GM19238 (cell line): Measurements from ENCODE around the gene AHCY.
"Not testable (repeated sequence)": the region's sequence is repeated elsewhere in the genome, so short reads cannot be mapped to it uniquely, and the experiment has no call there.

Experiments
- DNase-seq: peaks from one replicate; pipeline ENCODE4 v3.0.0; 2011; ENCODE audit warnings: low spot score; ENCODE audit not compliant: insufficient read length

Gene AHCY

DNA sequence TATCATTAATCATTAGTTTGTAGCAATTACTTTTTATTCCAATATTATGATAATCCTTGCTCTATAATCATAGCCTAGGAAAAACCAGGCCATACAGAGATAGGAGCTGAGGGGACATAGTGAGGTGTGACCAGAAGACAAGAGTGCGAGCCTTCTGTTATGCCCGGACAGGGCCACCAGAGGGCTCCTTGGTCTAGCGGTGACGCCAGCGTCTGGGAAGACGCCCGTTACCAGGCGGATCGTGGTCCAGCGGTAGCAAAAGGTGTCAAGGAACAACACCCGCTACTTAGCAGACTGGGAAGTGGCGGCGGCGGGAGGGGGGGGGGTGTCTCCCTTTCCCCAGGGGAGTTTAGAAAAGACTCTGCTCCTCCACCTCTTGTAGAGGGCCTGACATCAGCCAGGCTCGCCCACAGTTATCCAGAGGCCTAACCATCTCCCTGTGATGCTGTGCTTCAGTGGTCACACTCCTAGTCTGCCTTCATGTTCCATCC, 4.8 kb downstream of the AHCY start:
- DNase-seq = not testable (repeated sequence)

DNA sequence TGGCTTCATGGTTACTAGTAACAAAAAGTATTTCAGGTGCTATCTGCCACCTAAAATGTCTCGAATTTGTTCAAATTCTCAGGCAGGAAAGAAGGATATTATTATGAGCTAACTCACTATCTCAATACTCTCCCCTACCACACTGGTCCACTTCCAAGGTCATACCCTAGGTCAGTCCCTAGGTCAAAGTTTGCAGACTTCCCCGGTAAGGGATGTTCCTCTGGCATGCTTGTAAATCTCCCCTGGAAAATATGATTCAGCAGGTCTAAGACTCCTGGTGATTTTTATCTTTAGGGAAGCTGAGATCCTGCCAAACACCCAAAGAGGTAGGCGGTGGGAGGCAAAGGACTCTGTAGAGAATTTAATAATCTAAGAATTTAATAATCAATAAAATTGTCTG, 6.7 kb downstream of the AHCY start:
- DNase-seq = no peak

DNA sequence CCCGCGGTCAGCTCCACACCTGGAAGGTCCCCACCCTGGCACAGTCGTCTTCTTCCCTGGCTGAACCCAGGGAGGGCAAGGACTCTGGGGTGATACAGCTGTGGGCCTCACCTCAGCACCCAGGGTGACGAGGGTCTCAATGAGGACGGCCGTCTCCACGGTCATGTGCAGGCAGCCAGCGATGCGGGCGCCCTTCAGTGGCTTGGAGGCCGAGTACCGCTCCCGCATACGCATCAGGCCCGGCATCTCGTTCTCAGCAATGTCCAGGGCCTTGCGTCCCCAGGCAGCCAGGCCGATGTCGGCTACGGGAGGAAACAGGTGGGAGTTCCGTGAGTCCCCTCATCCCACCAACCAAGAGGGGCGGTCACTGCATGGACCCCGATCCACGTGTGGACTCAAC, 7.9 kb downstream of the AHCY start:
- no peak for DNase-seq

DNA sequence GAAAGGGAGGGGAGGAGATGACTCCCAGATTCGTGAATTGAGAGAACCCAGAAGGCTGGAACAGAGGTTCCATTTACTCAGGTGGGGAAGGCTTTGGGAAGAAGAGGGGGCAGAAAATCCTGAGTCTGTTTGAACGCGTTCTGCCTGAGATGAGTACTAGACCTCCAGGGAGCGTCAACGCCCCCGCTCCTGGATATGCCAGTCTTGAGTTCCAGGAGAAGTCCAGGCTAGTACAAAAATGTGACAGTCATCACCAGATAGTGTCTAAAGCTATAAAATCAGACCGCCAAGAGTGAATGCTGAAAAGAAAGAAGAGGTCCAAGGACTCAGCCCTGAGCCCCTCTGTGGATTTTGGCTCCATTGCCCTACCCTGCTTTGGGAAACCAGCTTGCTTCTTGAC, 8.6 kb downstream of the AHCY start:
- no peak for DNase-seq

DNA sequence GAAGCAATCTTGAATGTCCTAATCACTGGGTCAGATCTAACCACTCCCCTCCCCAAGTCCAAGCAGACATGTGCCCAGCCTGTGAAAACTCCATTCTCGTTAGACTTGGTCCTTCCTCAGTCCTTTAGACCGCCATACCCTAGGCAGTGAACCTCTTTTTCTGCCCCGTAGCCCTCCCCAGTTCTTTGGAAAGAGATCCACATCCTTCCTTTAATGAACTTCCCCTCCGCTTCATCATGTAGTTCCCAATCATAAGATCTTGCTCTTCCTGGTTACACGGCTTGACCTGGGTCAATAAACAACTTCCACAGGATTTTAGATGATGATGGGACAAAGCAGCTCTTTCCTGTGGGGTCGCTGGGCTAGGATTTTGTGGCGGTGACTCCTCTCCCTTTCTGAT, 9.6 kb downstream of the AHCY start:
- DNase-seq = no peak

DNA sequence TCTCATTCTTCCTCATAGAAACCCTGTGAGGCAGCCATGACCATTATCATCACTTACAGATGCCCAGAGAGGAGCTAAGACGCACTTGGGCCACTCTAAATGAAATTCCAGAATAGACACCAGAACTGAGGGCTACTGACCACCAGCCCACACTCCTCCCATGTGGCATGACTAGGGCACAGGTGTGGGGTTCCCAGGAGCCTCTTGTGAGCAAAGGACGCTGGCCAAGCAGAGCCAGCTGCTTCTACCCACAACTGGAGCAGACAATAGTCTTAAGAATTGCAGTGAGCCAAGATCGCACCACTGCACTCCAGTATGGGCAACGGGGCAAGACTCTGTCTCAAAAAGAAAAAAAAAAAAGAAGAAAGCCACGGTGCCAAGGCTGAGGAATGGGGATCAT, 10.0 kb downstream of the AHCY start:
- no peak for DNase-seq

DNA sequence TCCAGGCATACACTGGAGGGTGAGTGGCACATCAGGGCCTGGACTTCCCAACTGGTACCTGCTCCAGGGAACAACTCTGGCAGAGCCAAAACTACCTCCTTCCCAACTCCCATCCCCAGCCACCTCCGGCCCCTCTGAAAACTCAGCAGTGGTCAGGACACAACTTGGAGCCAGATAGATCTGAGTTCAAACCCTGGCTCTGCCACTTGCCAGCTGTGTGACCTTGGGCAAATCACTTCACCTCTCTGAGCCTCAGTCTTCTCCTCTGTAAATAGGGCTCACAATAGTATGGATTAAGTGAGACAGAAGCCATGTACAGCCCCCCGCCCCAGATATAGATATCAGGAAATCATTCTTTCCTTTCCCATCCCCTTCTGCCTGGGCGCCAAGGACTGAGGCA, 10.7 kb downstream of the AHCY start:
- no peak for DNase-seq

DNA sequence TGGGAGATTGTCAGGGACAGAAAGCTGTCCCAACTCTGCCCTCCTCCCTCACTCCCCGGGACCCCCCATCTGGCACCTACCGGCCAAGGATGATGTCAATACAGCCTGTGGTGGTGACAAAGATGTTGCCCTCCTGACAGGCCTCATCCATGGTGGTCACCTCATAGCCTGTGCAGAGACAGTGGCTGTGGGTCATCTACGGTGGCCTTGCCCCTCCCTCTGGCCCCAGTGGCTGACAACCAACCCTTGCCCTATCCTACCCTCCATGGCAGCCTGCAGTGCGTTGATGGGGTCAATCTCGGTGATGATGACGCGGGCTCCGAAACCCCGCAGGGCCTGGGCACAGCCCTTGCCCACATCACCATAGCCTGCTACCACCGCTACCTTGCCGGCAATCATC, 12.7 kb downstream of the AHCY start:
- DNase-seq = no peak

DNA sequence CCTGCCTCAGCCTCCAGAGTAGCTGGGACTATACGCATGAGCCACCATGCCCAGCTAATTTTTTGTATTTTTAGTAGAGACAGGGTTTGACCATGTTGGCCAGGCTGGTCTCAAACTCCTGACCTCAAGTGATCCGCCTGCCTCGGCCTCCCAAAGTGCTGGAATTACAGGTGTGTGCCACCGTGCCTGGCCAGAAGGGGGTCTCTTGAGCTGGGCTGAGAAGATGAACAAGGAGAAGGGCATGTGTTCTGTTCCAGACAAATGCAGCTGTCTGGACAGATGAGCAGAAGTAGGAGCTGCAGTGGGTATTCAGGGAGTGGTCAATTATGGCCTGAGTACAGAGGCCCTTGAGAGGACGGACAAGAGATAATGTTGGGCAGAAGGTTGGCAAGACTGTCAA, 15.7 kb downstream of the AHCY start:
- DNase-seq = not testable (repeated sequence)

DNA sequence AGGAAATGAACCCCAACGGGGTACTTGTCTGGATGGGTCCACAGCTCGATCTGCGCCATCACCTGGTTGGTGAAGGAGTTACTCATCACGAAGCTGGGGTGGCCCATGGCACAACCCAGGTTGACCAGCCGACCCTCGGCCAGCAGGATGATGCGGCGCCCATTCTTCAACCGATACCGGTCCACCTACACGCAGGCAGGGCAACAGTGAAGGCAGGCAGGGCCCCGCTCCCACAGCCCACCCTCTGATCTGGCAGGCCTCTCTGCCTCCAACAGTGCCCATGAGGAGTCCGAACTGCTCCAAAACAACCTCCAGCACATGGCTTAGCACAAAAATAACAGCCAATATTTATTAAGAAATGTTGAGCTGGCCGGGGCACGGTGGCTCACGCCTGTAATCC, 17.7 kb downstream of the AHCY start:
- DNase-seq = no peak

DNA sequence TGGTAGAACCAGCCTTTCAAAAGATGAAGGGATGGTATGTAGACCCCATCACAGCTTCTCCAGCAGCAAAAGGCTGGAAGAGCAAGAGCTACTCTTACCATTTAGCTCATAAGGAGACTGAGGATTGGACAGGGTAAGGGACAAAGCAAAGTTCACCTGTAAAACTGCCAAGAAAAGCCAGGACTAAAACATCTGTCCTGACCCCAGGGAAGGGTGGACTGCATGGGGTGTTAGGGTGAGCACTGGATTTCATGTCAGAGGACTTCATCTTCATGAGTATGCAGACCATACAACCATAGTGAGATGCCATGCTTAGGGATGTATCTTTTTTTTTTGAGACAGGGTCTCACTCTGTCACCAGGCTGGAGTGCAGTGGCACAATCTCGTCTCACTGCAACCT, 19.3 kb downstream of the AHCY start:
- no peak for DNase-seq

DNA sequence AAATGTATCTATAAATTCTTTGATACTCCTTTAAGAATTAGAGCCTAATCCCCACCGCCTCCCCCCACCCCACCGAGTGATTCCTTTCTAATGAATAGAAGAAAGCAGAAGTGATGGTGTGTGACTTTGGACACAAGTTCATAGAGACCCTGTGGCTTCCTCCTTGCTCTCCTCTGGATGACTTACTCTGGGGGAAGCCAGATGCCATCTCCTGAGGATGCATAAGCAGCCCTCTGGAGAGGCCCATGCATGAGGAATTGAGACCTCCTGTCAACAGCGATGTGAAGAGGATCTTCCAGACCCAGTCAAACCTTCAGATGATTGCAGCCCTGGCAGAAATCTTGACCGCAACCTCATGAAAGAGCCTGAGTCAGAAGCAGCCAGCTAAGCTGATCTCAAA, 21.1 kb downstream of the AHCY start:
- DNase-seq = no peak

DNA sequence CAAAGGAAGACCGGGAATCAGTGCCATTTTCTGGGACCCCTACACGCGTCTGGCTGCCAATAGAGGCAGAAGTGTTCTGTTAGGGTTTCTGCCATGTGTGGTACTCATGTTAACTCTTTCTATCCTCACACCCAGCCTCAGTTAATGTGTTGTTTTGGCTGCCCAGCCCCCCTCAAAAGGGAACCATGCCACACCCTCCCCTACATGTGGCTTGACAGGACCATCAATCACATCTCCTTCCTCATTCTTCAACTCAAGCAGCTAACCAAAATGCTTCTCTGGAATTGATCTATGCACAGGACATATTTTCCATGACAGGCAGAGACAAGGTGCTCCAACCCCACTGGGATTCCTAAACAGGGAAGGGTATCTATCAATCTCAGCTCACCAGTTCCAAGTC, 22.0 kb downstream of the AHCY start:
- no peak for DNase-seq

DNA sequence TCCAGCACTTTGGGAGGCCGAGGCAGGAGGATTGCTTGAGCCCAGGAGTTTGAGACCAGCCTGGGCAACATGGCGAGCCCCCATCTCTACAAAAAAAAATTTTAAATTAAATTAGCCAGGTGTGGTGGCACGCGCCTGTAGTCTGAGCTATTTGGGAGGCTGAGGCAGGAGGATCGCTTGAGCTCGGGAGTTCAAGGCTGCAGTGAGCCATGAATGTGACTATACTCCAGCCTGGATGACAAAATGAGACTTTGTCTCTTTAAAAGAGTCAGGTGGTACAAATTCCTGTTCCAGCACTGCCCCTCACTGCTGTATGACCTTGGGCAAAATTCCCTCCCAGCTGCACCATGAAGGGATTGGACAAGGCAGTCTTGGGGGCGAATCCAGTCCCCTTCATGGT, 28.5 kb downstream of the AHCY start:
- DNase-seq = no peak

DNA sequence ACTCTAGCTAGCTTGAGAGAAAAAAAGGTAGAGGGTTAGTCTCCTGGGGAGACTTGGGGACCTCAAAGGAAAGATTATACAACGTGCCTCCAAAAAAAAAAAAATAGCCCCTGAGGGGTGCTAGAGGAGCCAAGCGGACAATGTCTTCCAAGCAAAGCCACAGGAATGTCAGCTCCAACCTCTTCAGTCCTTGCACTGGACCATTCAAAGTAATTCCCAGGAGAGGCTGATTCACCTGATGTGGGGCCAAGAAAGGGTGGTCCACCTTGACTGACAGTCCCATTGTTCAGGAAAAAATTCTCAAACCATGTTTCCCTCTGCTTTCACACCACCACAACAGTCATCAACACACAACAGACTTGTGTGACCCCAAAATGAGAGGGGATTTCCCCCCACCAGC, 31.2 kb downstream of the AHCY start:
- DNase-seq = no peak

DNA sequence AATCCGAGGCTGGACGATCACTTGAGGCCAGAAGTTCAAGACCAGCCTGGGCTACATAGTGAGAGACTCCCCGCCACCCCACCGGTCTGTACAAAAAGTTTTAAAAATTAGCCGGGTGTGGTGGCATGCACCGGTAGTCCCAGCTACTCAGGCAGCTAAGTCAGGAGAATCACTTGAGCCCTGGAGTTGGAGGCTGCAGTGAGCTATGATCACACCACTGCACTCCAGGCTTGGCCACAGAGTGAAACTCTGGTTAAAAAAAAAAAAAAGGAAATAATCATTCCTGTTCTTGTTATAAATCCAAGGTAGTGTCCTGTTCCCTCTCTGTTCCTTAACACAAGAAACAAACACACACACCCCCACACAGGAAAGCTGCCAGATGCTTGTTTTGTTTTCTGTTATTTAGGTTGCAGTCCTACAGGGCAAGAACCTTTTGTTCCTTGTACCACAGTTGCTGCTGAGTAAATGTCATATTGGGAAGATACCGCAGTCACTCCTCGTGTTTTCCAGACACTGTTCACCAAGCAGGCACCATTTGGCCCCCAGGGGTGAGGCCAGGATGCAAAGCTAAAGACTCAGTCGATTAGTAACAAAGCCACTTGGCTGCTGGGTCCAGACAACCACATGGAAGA, 33.0 kb downstream of the AHCY start:
- DNase-seq = no peak

DNA sequence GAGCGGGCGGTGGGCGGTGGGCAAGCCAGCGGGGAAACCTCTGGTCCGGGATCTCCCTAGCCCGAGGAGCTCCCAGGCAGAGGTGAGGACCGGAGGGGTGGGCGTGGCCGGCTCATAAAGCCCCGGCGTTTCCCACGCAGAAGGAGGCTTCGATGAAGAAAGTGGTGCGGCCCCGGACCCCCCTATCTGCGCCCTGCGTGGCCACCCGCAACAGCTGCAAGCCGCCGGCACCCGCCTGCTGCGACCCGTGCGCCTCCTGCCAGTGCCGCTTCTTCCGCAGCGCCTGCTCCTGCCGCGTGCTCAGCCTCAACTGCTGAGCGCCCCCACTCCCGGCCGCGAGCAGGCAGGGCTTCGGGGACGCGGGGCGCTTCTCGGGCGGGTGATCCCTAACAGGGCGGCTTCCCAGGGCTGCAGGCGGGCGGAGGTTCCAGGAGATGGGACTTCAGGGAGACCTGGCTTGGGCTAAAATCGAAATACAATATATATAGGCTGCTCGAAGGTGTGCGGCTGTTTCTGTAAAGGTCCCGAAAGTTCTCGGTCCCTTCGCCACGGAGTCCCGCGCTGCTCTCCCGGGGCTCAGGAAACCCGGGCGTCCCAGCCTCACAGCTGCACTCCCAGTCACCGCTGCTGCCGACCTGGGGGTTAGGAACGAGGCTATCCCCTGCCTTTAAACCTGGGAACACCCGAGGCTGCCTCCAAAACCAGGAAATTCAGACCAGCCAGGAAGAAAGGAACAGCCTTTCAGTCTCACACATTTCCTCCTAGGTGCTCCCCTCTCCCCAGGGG, 34.1 kb downstream of the AHCY start:
- no peak for DNase-seq

DNA sequence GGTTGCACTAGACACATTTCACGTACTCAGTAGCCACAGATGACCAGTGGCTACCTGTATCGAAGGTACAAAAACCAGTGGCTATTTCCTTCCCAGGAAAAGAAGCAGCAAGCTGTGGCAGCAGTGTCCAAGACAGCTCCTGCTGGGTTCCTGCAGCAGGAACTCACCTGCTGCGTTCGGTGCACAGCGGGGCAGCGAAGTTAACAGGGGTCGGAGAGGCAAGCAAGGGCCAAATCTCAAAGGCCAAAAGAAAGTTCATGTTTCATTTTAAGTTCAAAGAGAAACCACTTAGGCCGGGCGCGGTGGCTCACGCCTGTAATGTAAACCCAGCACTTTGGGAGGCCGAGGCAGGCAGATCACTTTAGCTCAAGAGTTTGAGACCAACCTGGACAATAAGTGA, 35.0 kb downstream of the AHCY start:
- DNase-seq = no peak

DNA sequence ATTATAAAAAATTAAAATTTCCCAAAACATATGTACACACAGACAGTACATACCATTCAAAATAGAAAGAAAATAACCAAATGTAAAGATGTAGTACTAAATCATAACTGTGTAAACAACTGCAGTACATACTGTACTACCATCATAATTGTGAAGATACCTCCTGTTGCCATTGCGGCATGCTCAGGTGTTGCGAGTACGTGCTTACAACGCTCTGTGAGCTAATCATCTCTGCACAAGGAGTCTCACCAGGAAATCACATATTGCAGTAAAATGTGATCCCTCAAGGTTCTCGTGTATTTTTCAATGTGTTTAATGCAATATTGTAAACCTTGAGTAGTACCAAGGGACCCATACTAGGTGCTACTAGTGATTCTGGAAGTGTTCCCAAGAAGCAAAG, 39.0 kb downstream of the AHCY start:
- no peak for DNase-seq

DNA sequence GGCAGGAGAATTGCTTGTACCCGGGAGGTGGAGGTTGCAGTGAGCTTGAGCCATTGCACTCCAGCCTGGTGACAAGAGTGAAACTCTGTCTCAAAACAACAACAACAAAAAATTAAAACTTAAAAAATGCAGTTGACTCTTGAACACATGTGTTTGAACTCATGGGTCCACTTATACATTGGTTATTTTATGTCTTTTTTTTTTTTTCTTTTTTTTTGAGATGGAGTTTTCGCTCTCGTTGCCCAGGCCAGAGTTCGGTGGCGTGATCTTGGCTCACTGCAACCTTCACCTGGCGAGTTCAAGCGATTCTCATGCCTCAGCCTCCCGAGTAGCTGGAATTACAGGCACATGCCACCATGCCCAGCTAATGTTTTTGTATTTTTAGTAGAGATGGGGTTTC, 39.7 kb downstream of the AHCY start:
- not testable (repeated sequence) for DNase-seq

DNA sequence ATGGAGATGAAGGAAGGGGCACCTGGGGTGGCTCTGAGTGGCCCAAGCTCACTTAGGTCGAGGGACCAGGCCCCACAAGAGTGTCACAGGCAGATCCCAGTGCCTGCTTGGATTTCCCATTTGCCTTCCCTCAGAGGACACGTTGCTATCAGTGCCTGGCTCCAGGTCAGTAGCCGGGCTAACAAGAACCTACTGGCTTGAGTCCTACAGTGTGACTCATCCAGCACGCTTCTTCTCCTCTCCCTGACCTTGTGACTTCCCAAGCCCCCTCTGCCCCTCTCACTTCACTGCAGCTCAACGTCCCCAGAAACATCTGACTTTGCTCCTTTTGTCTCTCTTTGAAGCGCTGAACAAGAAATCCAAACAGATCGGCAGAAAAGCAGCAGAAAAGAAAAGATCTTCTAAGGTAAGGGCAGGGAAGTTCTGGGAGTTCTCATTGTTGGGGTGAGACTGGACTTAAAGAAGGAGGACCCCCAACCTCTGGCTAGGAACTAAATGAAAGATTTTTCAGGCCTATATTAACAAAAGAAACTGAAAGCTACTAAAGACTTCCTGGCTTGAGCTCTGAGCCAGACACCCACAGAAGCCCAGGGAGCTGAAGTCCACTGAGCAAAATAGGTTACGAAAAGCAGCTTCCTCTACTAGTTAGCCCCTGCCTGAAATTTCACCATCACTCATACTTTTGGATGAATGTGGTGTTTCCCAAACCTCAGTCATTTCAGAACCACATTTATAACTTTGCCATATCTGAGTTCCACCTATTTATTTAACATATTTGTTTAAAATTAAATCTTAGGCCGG, 40.5 kb downstream of the AHCY start:
- no peak for DNase-seq

DNA sequence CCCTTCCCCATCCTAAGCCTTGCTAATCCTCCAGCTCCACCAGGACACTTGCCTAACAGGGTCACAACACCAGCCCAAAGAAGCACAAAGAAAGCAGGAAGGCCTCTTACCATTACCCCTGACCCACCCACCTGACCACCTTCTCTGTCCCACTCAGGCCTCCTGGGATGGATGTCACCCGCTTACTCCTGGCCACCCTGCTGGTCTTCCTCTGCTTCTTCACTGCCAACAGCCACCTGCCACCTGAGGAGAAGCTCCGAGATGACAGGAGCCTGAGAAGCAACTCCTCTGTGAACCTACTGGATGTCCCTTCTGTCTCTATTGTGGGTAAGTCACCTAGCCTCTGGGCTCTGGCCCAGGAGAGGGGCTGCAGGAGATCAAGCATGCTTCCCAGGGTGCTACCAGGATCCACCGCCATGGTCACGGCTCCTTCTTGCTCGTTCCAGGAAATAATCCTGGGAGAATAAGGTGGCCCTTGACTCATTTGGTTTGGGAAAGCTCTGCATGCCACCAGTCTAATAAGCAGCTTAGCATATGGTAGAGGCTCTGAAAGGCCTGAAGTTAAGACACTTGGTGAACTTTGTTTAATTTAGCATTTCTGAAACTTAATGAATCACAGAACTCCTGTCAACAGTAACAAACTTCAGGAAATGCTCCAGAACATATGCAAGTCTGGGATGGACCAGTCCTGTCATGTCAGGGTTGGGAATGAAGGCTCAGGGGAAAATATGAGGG, 42.8 kb downstream of the AHCY start:
- no peak for DNase-seq
